ENCODE results near the gene CHCHD3. TPM values are rescaled to one million over a fixed set of nuclear protein-coding genes. Genes with fewer than 3 reads are reported as not detected.

Gene CHCHD3
- total and polyA plus RNA-seq, 2 of the 4 experiments (the other 2 are of a cell fraction) = 56.9 to 141 TPM

GRCh38 chr7:132859199-132859598 lies 222.7 kb downstream of the CHCHD3 start:
- H2BK5ac ChIP-seq (ENCODE audit: low read depth, low read length, poor library complexity, severe bottlenecking) = no peak overlapping the region
- BruUV-seq (replicated peaks) = no TSS peak

More at GRCh38 chr7:132859199-132859598, 222.7 kb downstream of the CHCHD3 start:
- Histone ChIP-seq H2AK9ac (replicated peaks; ENCODE audit: low read depth, low read length, poor library complexity) (no peak overlapping the region), H3K9ac (ENCODE audit: low read depth, low read length) (no peak overlapping the region), H3K27me3 (ENCODE audit: control insufficient read depth, insufficient read depth, low read length) (no peaks in the 10 kb centered on the region), H3K4me2 (ENCODE audit: low read depth, low read length) (no peak overlapping the region), H3K9me1 (ENCODE audit: insufficient read depth, low read length) (no peaks in the 10 kb centered on the region), H2BK15ac (ENCODE audit: low read depth, low read length) (no peak overlapping the region), H3K36me3 (ENCODE audit: control insufficient read depth, insufficient read depth, low read length) (no peaks in the 10 kb centered on the region), H4K8ac (ENCODE audit: low read depth in 2 of 2, low read length in 2 of 2) (no peak overlapping the region), H2BK20ac (ENCODE audit: low read depth, low read length) (no peak overlapping the region), H3K4me1 (ENCODE audit: control insufficient read depth, insufficient read depth, low read length) (no peaks in the 10 kb centered on the region), H4K91ac (ENCODE audit: insufficient read depth, low read depth, low read length) (no peak overlapping the region), H3K56ac (ENCODE audit: extremely low read depth, insufficient read depth, low read length) (no peak overlapping the region), H2AFZ (replicated peaks; ENCODE audit: low read length, poor library complexity) (no peak overlapping the region), H2BK120ac (ENCODE audit: low read depth, low read length) (no peak overlapping the region), H3K14ac (replicated peaks; ENCODE audit: low read depth, low read length) (no peak overlapping the region), H3K23ac (ENCODE audit: low read depth, low read length) (no peak overlapping the region), H3K18ac (ENCODE audit: low read depth, low read length) (no peak overlapping the region), H4K5ac (ENCODE audit: low read depth, low read length) (no peak overlapping the region), H3K4ac (ENCODE audit: low read depth, low read length) (no peak overlapping the region), H3K4me3 (ENCODE audit: insufficient read depth, low read depth, low read length) (no peak overlapping the region), H3K9me3 (ENCODE audit: control insufficient read depth, insufficient read depth, low read length) (peaks cover 4% of the 10 kb centered on the region; the same call in 1 of the 2 replicates), H4K20me1 (ENCODE audit: insufficient read depth, low read length) (no peaks in the 10 kb centered on the region), H3K79me1 (ENCODE audit: low read depth in 1 of 2, low read length in 2 of 2) (peaks cover 0 to 4% of the 10 kb centered on the region in 2 experiments; a peak in 2 of 4 replicates), H3K27ac (ENCODE audit: insufficient read depth, low read length) (no peak overlapping the region), H2AK5ac (ENCODE audit: low read depth, low read length) (no peak overlapping the region)
- TF ChIP-seq SMC3 (IDR thresholded peaks at IDR 0.05; ENCODE audit: low read depth, low read length) = no peak
- TF ChIP-seq RFX5 (IDR thresholded peaks at IDR 0.05; ENCODE audit: low read depth, low read length) = no peak
- TF ChIP-seq POLR2A (IDR thresholded peaks at IDR 0.05; ENCODE audit: low read depth, low read length) = no peak
- no peak for TF ChIP-seq CTCF (conservative IDR thresholded peaks at IDR 0.05; ENCODE audit: low read depth, low read length)
- TF ChIP-seq, protein P1, sequence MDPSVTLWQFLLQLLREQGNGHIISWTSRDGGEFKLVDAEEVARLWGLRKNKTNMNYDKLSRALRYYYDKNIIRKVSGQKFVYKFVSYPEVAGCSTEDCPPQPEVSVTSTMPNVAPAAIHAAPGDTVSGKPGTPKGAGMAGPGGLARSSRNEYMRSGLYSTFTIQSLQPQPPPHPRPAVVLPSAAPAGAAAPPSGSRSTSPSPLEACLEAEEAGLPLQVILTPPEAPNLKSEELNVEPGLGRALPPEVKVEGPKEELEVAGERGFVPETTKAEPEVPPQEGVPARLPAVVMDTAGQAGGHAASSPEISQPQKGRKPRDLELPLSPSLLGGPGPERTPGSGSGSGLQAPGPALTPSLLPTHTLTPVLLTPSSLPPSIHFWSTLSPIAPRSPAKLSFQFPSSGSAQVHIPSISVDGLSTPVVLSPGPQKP (IDR thresholded peaks at IDR 0.05; ENCODE audit: borderline replicate concordance, low read depth, low read length) = no peak
- no peak for TF ChIP-seq CHD1 (IDR thresholded peaks at IDR 0.05; ENCODE audit: low read depth, low read length)
- in situ Hi-C loops (cut with MboI; ENCODE audit: low sequenced_read_pairs) (no loop called here), intact Hi-C loops (cut with micrococcal nuclease) (no loop called here), dilution Hi-C loops (cut with HindIII; ENCODE audit: low sequenced_read_pairs, unreplicated experiment) (no loop called here)
- ATAC-seq (ENCODE audit: low read depth) (no peak), DNase-seq (no peak)
- ChIA-PET POLR2A (ENCODE audit: unreplicated experiment) (no interaction called here), CTCF (no interaction called here)
- WGBS, 2 experiments (ENCODE audit: extremely low coverage in 2 of 2, insufficient read length in 1 of 2) = no CpG with 5 or more reads among the region's 1 CpG
